Measurements from ENCODE around the gene CORO1C. TPM values are rescaled to one million over a fixed set of nuclear protein-coding genes. Genes with fewer than 3 reads are reported as not detected.

Gene CORO1C
- total RNA-seq, 6 experiments from 2014 or later = 36.6 to 100 (median 57.5) TPM

- Histone ChIP-seq H3K36me3 (no peaks in the 10 kb centered on the region), H3K27ac (no peak overlapping the region)
- intact Hi-C loops (cut with DNase I) = no loop called here
Observed at GRCh38 chr12:108712925-108713203, 18.5 kb downstream of the CORO1C start.

GRCh38 chr12:108712165-108712924 is 19.0 kb downstream of the CORO1C start:
- no peaks in the 10 kb centered on the region for H3K4me1 ChIP-seq
- no peak overlapping the region for H3K4me3 ChIP-seq
- H3K27ac ChIP-seq = no peak overlapping the region
- H3K9me3 ChIP-seq = no peaks in the 10 kb centered on the region
- 65% methylated on average over 10 of the region's 12 CpGs for WGBS (ENCODE audit: insufficient coverage, low coverage, low lambda C conversion rate, missing lambda C conversion rate)
- intact Hi-C loops (cut with DNase I) = no loop called here
- ATAC-seq (peak in 3 of 4 donors; percentile 16 to 50 (median 18)), DNase-seq (no peak)
- TF ChIP-seq CTCF (IDR thresholded peaks at IDR 0.05) (no peak), POLR2A (IDR thresholded peaks at IDR 0.05) (no peak)
- no peaks in the 10 kb centered on the region for H3K36me3 ChIP-seq
- H3K27me3 ChIP-seq = no peaks in the 10 kb centered on the region

More at GRCh38 chr12:108712925-108713203, 18.5 kb downstream of the CORO1C start:
- DNase-seq = no peak
- 52% methylated on average over 2 of the region's 2 CpGs for WGBS (ENCODE audit: insufficient coverage, low coverage, low lambda C conversion rate, missing lambda C conversion rate)
- H3K9me3 ChIP-seq = no peaks in the 10 kb centered on the region
- H3K4me3 ChIP-seq = no peak overlapping the region
- no peaks in the 10 kb centered on the region for H3K4me1 ChIP-seq
- TF ChIP-seq POLR2A (IDR thresholded peaks at IDR 0.05) = no peak
- TF ChIP-seq CTCF (IDR thresholded peaks at IDR 0.05) = no peak
- no peaks in the 10 kb centered on the region for H3K27me3 ChIP-seq
- no peak for ATAC-seq

- H3K27ac ChIP-seq = no peak overlapping the region
- DNase-seq (no peak), ATAC-seq (peak in 3 of 4 donors; percentile 27 to 67 (median 51))
- intact Hi-C loops (cut with DNase I) = no loop called here
- H3K27me3 ChIP-seq = no peaks in the 10 kb centered on the region
- 82% methylated on average over 4 of the region's 9 CpGs for WGBS (ENCODE audit: insufficient coverage, low coverage, low lambda C conversion rate, missing lambda C conversion rate)
- no peak for TF ChIP-seq CTCF (IDR thresholded peaks at IDR 0.05)
- no peak for TF ChIP-seq POLR2A (IDR thresholded peaks at IDR 0.05)
- no peaks in the 10 kb centered on the region for H3K9me3 ChIP-seq
- no peak overlapping the region for H3K4me3 ChIP-seq
- H3K4me1 ChIP-seq = no peaks in the 10 kb centered on the region
- no peaks in the 10 kb centered on the region for H3K36me3 ChIP-seq
Observed at GRCh38 chr12:108711489-108712164, 19.7 kb downstream of the CORO1C start.

- 52% methylated on average over 1 of the region's 1 CpG for WGBS (ENCODE audit: insufficient coverage, low coverage, low lambda C conversion rate, missing lambda C conversion rate)
- Histone ChIP-seq H3K4me1 (no peaks in the 10 kb centered on the region), H3K27me3 (no peaks in the 10 kb centered on the region), H3K9me3 (no peaks in the 10 kb centered on the region), H3K4me3 (no peak overlapping the region), H3K36me3 (no peaks in the 10 kb centered on the region), H3K27ac (no peak overlapping the region)
- no peak for ATAC-seq
- intact Hi-C loops (cut with DNase I) = no loop called here
- TF ChIP-seq CTCF (IDR thresholded peaks at IDR 0.05) (no peak), POLR2A (IDR thresholded peaks at IDR 0.05) (no peak)
- no peak for DNase-seq
Observed at GRCh38 chr12:108709697-108710096, 21.6 kb downstream of the CORO1C start.

All from right lobe of liver (tissue), 6 donors.